Glomerular endothelial cell (primary cell): Measurements from ENCODE around the gene RPL18. TPM values are rescaled to one million over a fixed set of nuclear protein-coding genes. Genes with fewer than 3 reads are reported as not detected.
A peak's percentile ranks its signal among the peaks of the same experiment; 100 is the strongest.
"Not testable (repeated sequence)": the region's sequence is repeated elsewhere in the genome, so short reads cannot be mapped to it uniquely, and the experiment has no call there.

Experiments used
- DNase-seq: peaks from one replicate; pipeline ENCODE4 v3.0.0-alpha.2; 2011; ENCODE audit warnings: low read depth, low spot score; ENCODE audit errors: extremely low read depth
- total RNA-seq: library from RNA; depleted of rRNA; stranded (reverse); fragments of >200 nt; gene quantifications from 2 replicates; pipeline ENCODE4 v1.2.3, GENCODE V29; 2015

RPL18 gene
- total RNA-seq, 1 donor from 2014 or later, result 1,686 TPM

GRCh38 chr19:48588670-48589401 lies 30.1 kb downstream of the RPL18 start:
- DNase-seq, result peak; percentile 31

DNA sequence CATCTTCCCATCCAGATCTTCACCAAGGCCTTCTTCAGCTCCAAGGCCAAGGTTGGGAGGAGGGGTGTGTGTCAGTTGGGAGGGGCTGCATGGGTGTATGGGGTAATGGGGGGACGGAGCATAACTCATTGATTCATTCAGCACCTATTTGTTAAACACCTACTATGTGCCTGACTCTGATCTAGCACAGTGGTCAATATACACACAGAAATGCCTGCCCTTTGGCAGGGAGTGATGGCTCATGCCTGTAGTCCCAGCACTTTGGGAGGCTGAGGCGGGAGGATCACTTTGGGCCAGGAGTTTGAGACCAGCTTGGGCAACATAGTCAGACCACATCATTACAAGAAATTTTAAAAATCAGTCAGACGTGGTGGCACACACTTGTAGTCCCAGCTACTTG lies 31.6 kb downstream of the RPL18 start:
- no peak for DNase-seq

DNA sequence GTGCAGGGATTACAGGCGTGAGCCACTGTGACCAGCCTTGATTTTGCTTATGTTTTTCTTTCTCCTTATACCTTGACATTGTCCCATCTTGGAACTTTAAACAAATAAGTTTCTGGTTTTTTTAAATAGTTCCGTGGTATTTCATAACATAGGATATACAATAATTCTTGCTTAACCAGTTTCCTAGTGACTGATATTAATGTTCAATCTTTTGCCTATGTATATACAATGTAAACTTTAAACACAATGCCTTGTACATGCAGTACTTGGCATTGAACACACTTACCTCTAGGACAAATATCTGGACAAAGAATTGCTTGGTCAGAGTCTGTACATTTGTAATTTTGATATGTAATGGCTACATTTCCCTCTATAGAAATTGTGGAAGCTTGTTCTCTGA lies 36.8 kb downstream of the RPL18 start:
- no peak for DNase-seq

DNA sequence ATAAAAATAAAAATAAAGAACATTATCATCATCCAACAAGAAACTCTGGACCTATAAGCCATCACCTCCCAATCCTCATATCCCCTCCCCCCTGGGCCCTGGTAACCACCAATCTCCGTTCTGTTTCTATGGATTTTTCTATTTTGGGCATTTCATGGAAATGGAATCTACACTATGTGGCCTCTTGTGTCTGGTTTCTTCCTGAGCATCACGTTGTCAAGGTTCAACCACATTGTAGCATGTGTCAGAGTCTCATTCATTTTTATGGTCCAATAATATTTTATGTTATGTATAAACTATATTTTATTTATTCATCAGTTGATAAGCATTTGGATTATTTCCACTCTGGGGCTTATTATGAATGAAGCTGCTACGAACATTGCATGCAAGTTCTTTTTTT lies 40.1 kb downstream of the RPL18 start:
- no peak for DNase-seq

DNA sequence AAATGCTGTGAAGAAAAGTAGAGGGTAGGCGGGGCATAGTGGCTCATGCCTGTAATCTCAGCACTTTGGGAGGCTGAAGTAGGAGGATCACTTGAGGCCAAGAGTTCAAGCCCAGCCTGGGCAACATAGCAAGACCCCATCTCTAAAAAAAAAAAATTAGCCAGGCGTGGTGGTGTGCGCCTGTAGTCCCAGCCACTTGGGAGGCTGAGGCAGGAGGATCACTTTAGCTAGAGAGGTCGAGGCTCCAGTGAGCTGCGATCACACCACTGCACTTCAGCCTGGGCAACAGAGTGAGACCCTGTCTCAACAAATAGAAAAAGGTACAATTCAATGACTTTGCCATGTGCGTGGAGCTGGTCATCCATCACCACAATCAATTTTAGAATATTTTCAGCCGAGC lies 41.1 kb downstream of the RPL18 start:
- not testable (repeated sequence) for DNase-seq

DNA sequence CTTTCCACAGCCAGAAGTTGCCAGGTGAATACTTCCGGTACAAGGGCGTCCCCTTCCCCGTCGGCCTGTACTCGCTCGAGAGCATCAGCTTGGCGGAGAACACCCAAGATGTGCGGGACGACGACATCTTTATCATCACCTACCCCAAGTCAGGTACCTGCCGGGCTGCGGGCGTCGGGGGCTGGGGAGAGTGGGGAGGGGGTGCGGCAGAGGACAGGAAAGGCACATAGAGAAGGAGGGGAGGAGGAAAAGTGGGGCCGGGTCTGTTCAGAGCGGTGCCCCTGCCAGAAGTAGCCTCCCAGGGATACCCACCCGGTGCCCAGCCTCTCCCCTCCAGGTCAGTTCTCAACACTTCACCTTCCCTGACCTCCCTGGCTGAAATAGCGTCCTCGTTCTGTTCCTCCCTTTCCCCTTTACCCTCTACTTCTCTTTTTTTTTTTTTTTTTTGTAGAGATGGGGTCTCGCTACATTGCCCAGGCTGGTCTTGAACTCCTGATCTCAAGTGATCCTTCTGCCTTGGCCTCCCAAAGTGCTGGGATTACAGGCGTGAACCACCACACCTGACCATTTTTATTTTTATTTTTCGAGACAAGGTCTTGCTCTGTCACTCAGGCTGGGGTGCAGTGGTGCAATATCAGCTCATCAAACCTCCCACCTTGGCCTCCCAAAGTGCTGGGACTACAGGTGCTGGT lies 42.9 kb downstream of the RPL18 start:
- DNase-seq, result no peak

GRCh38 chr19:48573163-48573505 lies 45.8 kb downstream of the RPL18 start:
- no peak for DNase-seq

DNA sequence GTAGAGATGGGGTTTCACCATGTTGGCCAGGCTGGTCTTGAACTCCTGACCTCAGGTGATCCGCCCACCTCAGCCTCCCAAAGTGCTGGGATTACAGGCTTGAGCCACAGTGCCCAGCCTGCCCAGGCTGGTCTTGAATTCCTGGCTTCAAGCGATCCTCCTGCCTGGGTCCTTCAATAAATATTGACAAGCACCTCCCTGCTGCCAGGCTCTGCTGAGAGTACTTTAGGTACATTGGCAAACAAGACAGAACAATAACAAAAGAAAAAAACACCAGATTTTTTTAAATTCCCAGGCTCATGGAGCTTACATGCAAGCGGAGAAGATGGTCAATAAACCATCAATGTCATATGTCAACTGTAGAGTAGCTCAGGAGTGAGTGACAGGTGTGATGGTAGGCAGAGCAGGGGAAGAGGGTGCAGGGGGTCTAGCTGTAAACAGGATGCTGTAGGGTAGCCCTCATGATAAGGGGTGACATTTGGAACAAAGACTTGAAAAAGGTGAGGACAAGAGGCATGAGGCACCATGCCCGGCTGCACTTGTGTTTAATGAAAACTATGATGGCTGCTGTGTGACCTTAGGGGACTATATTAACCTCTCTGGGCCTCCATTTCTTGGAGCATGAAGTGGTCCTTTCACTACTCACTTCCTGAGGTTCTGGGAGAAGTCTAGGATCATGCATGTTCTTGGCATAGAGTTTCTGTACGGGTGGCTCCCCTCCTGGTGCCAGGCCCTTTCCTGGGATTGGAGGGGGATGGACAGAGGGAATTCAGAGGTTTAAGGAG lies 47.4 kb downstream of the RPL18 start:
- no peak for DNase-seq

- DNase-seq, result no peak
Observed at GRCh38 chr19:48569814-48570213, 49.2 kb downstream of the RPL18 start.

DNA sequence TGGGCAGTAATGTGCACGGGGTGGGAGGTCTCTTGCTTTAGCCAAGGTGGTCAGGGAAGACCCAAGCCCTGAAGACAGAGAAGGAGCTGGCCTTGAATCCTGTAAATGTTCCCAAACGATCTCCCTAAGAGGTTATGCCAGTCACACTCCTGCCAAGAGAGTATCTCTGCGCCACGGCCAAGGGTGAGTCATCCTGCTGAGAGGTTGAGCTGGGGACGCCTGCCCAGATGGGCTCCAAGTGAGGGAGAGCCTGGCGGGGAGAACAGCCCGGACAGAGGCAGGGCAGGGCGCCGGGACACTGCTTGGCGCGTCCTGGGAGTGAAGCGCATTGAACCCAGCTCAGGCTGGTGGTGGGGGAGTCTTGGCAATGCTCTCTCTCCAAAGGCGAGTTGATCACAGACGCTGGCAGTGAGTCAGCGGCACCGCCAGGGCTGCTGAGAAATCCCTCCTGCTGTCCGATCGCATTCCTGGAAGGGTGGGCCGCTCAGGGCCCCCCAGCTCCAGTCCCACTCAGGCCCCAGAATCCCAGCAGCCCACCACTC lies 50.6 kb downstream of the RPL18 start:
- no peak for DNase-seq

Other genes starting within 250 kb of the RPL18 start
- 174 and 177 TPM in 2 replicates for gene KDELR1, start 227.6 kb downstream of the RPL18 start, total RNA-seq
- gene GRIN2D, start 225.5 kb downstream of the RPL18 start, total RNA-seq, result 0.53 and 0.76 TPM in 2 replicates
- gene GRWD1, start 173.2 kb downstream of the RPL18 start, total RNA-seq, result 34.2 and 35.7 TPM in 2 replicates
- 0.73 and 1.2 TPM in 2 replicates for gene KCNJ14, start 163.6 kb downstream of the RPL18 start, total RNA-seq
- 78.1 and 91.0 TPM in 2 replicates for gene CYTH2, start 149.8 kb downstream of the RPL18 start, total RNA-seq
- not detected in 2 replicates for gene LMTK3, start 107.3 kb downstream of the RPL18 start, total RNA-seq
- 0.19 TPM in 1 of 2 replicates, not detected in the other for gene SULT2B1, start 67.0 kb downstream of the RPL18 start, total RNA-seq
- gene SPACA4, start 12.4 kb downstream of the RPL18 start, total RNA-seq, result not detected in 2 replicates
- gene FAM83E, start 4.1 kb downstream of the RPL18 start, total RNA-seq, result not detected in 2 replicates
- 8.9 and 21.2 TPM in 2 replicates for gene SPHK2, start 328 bp upstream of the RPL18 start, total RNA-seq
- gene DBP, start 18.2 kb upstream of the RPL18 start, total RNA-seq, result 2.9 and 4.1 TPM in 2 replicates
- 2.6 and 3.2 TPM in 2 replicates for gene CA11, start 27.0 kb upstream of the RPL18 start, total RNA-seq
- 1.4 and 1.8 TPM in 2 replicates for gene NTN5, start 53.8 kb upstream of the RPL18 start, total RNA-seq
- gene FUT2, start 76.8 kb upstream of the RPL18 start, total RNA-seq, result not detected in 2 replicates
- 0.29 and 1.6 TPM in 2 replicates for gene MAMSTR, start 100.5 kb upstream of the RPL18 start, total RNA-seq
- 153 and 158 TPM in 2 replicates for gene RASIP1, start 121.4 kb upstream of the RPL18 start, total RNA-seq
- not detected in 2 replicates for gene IZUMO1, start 127.7 kb upstream of the RPL18 start, total RNA-seq
- 6.1 and 6.4 TPM in 2 replicates for gene FUT1, start 133.5 kb upstream of the RPL18 start, total RNA-seq
- gene FGF21, start 136.3 kb upstream of the RPL18 start, total RNA-seq, result not detected in 2 replicates
- gene BCAT2, start 191.9 kb upstream of the RPL18 start, total RNA-seq, result 53.3 and 71.8 TPM in 2 replicates
- 38.8 and 39.6 TPM in 2 replicates for gene HSD17B14, start 217.3 kb upstream of the RPL18 start, total RNA-seq
- 2.4 and 4.0 TPM in 2 replicates for gene PLEKHA4, start 249.4 kb upstream of the RPL18 start, total RNA-seq